K562 (cell line): ENCODE data around the gene NT5DC2. TPM values are rescaled to one million over a fixed set of nuclear protein-coding genes. Genes with fewer than 3 reads are reported as not detected.

Experiments used
- ATAC-seq: fragments of 200-7000 bp; cut with Tn5 transposase; 3 replicates; pipeline ENCODE4 v1.9.1; 2020; ENCODE audit warnings: moderate library complexity
- BruUV-seq: library from RNA; stranded (reverse); fragments of 400-500 nt; replicated peaks from 2 replicates; lab custom pipeline; 2021; lab: Mats Ljungman, UMichigan
- CTCF ChIA-PET: fragments of 300-600 bp; formaldehyde crosslinking; extraction: SDS; loops from one replicate; lab custom pipeline; 2021; ENCODE audit warnings: low intra/inter-chr PET ratio; lab: Yijun Ruan, JAX
- POLR2A ChIA-PET: fragments of 300-600, 350-650 bp; sonication (Branson Sonifier 250); formaldehyde crosslinking; extraction: SDS; loops from one replicate; lab custom pipeline; 2021; ENCODE audit warnings: antibody characterized with exemption, inconsistent platforms; lab: Yijun Ruan, JAX
- DNase-seq, 4 experiments: peaks; one replicate each; pipeline versions ENCODE4 v3.0.0 to v3.0.0-alpha.2; 2011 to 2018; ENCODE audit warnings: low spot score in 3 of 4, mixed read lengths in 3 of 4; ENCODE audit errors: extremely low read depth in 1 of 4
- FAIRE-seq: peaks from 2 replicates; lab custom pipeline; 2011; peaks lifted over from hg19 to GRCh38; lab: Jason Lieb, UNC
- H2AFZ ChIP-seq: 2 replicates; pipeline ENCODE4 v1.6.0; 2011; ENCODE audit warnings: low read depth, low read length, control low read depth, inconsistent platforms
- H3K27ac ChIP-seq: fragments of 200-600 bp; 3 replicates; pipeline ENCODE4 v1.8.0; 2011; ENCODE audit warnings: low read depth, mild to moderate bottlenecking, control low read depth, inconsistent platforms, low read length, moderate library complexity, mixed read lengths; ENCODE audit errors: extremely low read depth
- H3K27me3 ChIP-seq, 2 experiments: fragments of 300-600 bp in 1 of 2; 2 replicates in 1 of 2; 3 replicates in 1 of 2; pipeline versions ENCODE4 v1.6.0 to v1.8.0; 2011; ENCODE audit warnings: inconsistent platforms in 2 of 2, low read length in 2 of 2, mild to moderate bottlenecking in 1 of 2, mixed read lengths in 1 of 2, moderate library complexity in 1 of 2; ENCODE audit not compliant: control insufficient read depth in 2 of 2, insufficient read depth in 2 of 2
- H3K36me3 ChIP-seq: fragments of 300-600 bp; 3 replicates; pipeline ENCODE4 v1.8.0; 2011; ENCODE audit warnings: mild to moderate bottlenecking, low read length, inconsistent platforms; ENCODE audit not compliant: control insufficient read depth, insufficient read depth
- H3K4me1 ChIP-seq, 2 experiments: fragments of 200-600 bp in 1 of 2; replicated peaks in 1 of 2; 2 replicates in 1 of 2; 3 replicates in 1 of 2; pipeline versions ENCODE4 v1.5.1 to v1.8.0; 2011; ENCODE audit warnings: inconsistent platforms in 2 of 2, low read length in 2 of 2, mild to moderate bottlenecking in 1 of 2, mixed read lengths in 1 of 2, moderate library complexity in 1 of 2; ENCODE audit not compliant: control insufficient read depth in 2 of 2, insufficient read depth in 2 of 2
- H3K4me2 ChIP-seq: 2 replicates; pipeline ENCODE4 v1.6.1; 2011; ENCODE audit warnings: low read length, control low read depth, inconsistent platforms, mixed read lengths; ENCODE audit not compliant: insufficient read depth
- H3K4me3 ChIP-seq: fragments of 200-600 bp; sonication (generic), shearing (Covaris generic); 2 replicates; pipeline ENCODE4 v1.5.1; 2016; ENCODE audit warnings: control low read depth, inconsistent platforms
- H3K79me2 ChIP-seq: fragments of 200-600 bp; 3 replicates; pipeline ENCODE4 v1.8.0; 2011; ENCODE audit warnings: low read length, inconsistent platforms; ENCODE audit not compliant: control insufficient read depth, insufficient read depth
- H3K9ac ChIP-seq, 2 experiments: 2 replicates each; pipeline versions ENCODE4 v1.6.0 to v1.6.1; 2011; ENCODE audit warnings: low read depth in 2 of 2, low read length in 2 of 2, control low read depth in 1 of 2, inconsistent platforms in 1 of 2, mild to moderate bottlenecking in 1 of 2, mixed read lengths in 1 of 2; ENCODE audit not compliant: insufficient read depth in 1 of 2
- H3K9me1 ChIP-seq: one replicate; pipeline ENCODE4 v1.6.0; 2011; ENCODE audit warnings: inconsistent platforms, mild to moderate bottlenecking, low read length, moderate library complexity; ENCODE audit not compliant: control insufficient read depth, insufficient read depth
- H3K9me3 ChIP-seq: replicated peaks from 2 replicates; pipeline ENCODE4 v1.5.1; 2011; ENCODE audit warnings: low read depth, low read length, inconsistent platforms; ENCODE audit not compliant: control insufficient read depth, insufficient read depth
- H4K20me1 ChIP-seq: replicated peaks from 2 replicates; pipeline ENCODE4 v1.6.1; 2011; ENCODE audit warnings: low read length, inconsistent platforms, mixed read lengths; ENCODE audit not compliant: control insufficient read depth, insufficient read depth
- E2F5 ChIP-seq: sonication (generic); formaldehyde crosslinking; IDR thresholded peaks from 2 replicates; pipeline ENCODE4 v1.8.0; 2022; ENCODE audit warnings: mild to moderate bottlenecking, missing genetic modification reagents
- ETV6 ChIP-seq, 3 experiments: fragments of 150-350 bp in 1 of 3; sonication (generic) in 1 of 3; formaldehyde crosslinking in 1 of 3; IDR thresholded peaks; 2 replicates each; pipeline versions ENCODE4 v1.6.1 to v1.8.0; 2014 to 2022; ENCODE audit warnings: borderline replicate concordance in 2 of 3, low read depth in 2 of 3, antibody characterized with exemption in 1 of 3, low read length in 1 of 3, mild to moderate bottlenecking in 1 of 3, missing genetic modification reagents in 1 of 3
- PRDM10 ChIP-seq: fragments of 450-650 bp; IDR thresholded peaks from 2 replicates; pipeline ENCODE4 v1.6.1; 2018; ENCODE audit not compliant: partially characterized antibody
- RBM22 ChIP-seq: fragments of 200-400 bp; formaldehyde crosslinking; IDR thresholded peaks from 2 replicates; pipeline ENCODE4 v1.6.1; 2018; ENCODE audit warnings: low read length, low read depth; ENCODE audit not compliant: poor library complexity, severe bottlenecking
- SMARCB1 ChIP-seq: IDR thresholded peaks from 2 replicates; pipeline ENCODE4 v1.6.1; 2011; ENCODE audit warnings: improper control_type of control experiment, low read depth; ENCODE audit not compliant: insufficient read length
- ZNF655 ChIP-seq: fragments of 250-450 bp; sonication (Bioruptor Pico); IDR thresholded peaks from 2 replicates; pipeline ENCODE4 v1.5.0; 2021
- WGBS: fragments of 100-300 bp; shearing (Covaris generic); methylation state at CpG from one replicate; pipeline ENCODE4 v1.1.6; 2016; ENCODE audit warnings: low coverage, mixed read lengths; ENCODE audit not compliant: insufficient coverage; ENCODE audit errors: missing lambda C conversion rate; 5-methylcytosine and 5-hydroxymethylcytosine counted together
- in situ Hi-C: fragments of 300-500 bp; cut with MboI; formaldehyde crosslinking; loops from 4 replicates; pipeline ENCODE4 v1.15.0; 2018; ENCODE audit warnings: inconsistent platforms, mixed read lengths
- intact Hi-C: fragments of 100-400 bp; cut with micrococcal nuclease; formaldehyde crosslinking; loops from 2 replicates; pipeline ENCODE4 v1.14.2; 2022
- polyA plus RNA-seq, 8 experiments: library from polyadenylated mRNA; depleted of rRNA in 4 of 8; stranded (reverse) in 5 of 8; unstranded in 3 of 8; fragments of >200 nt; fragmentation: Nextera tagmentation in 2 of 8; fragmentation: Illumina TruSeq in 1 of 8; extraction: Ambion mirVana in 2 of 8; extraction: Trizol in 1 of 8; gene quantifications; 2 replicates each; pipeline versions ENCODE4 v1.2.1 to v1.2.3, GENCODE V29; 2011 to 2014; ENCODE audit warnings: inconsistent platforms in 1 of 8, missing spikeins in 1 of 8
- total RNA-seq, 7 experiments: library from RNA; depleted of rRNA in 6 of 7; stranded (reverse); fragments of >200 nt in 6 of 7; fragmentation: Illumina TruSeq in 2 of 7; extraction: Trizol in 2 of 7; gene quantifications; 2 replicates each; pipeline versions ENCODE4 v1.2.1 to v1.2.3, GENCODE V29; 2011 to 2021; ENCODE audit warnings: low replicate concordance in 1 of 7

Gene NT5DC2
- total and polyA plus RNA-seq, 9 of the 15 experiments (the other 6 are each of a cell fraction or from before 2014, with no cell fraction given): 25.6 to 168 (median 122) TPM

GRCh38 chr3:52568069-52568468, 34.4 kb upstream of the NT5DC2 start:
- intact Hi-C loops (no loop called here), in situ Hi-C loops (no loop called here)
- BruUV-seq: no TSS peak
- H3K27me3 ChIP-seq: no peaks in the 10 kb centered on the region
- WGBS: 90% methylated on average over 2 of the region's 2 CpGs
- DNase-seq: no peak
- ChIA-PET CTCF (no interaction called here), POLR2A (no interaction called here)
- TF ChIP-seq SMARCB1 (no peak), E2F5 (CRISPR knock-in tag) (no peak), RBM22 (no peak), ZNF655 (CRISPR knock-in tag) (no peak), ETV6 (IDR thresholded peaks at IDR 0.05; ENCODE audit: borderline replicate concordance in 1 of 2, low read depth in 2 of 2, low read length in 1 of 2) (no peak), ETV6 (CRISPR knock-in tag; IDR thresholded peaks at IDR 0.05; ENCODE audit: borderline replicate concordance) (no peak), PRDM10 (no peak)
- H3K9ac ChIP-seq: no peak overlapping the region
- H3K9me1 ChIP-seq: no peaks in the 10 kb centered on the region
- H4K20me1 ChIP-seq: no peaks in the 10 kb centered on the region
- H3K4me2 ChIP-seq: no peak overlapping the region
- H3K79me2 ChIP-seq: no peaks in the 10 kb centered on the region
- no peaks in the 10 kb centered on the region for H3K4me1 ChIP-seq
- FAIRE-seq: no peak
- no peak overlapping the region for H3K27ac ChIP-seq
- peaks cover 15% of the 10 kb centered on the region; the same call in 1 of the 3 replicates for H3K36me3 ChIP-seq
- no peaks in the 10 kb centered on the region for H3K9me3 ChIP-seq
- no peak overlapping the region for H2AFZ ChIP-seq
- no peak overlapping the region for H3K4me3 ChIP-seq
- ATAC-seq: no peak
